ENCODE results near the gene GRID1. TPM values are rescaled to one million over a fixed set of nuclear protein-coding genes. Genes with fewer than 3 reads are reported as not detected.

The GRID1 gene
- total RNA-seq, 1 donor from 2014 or later = 3.0 TPM

GRCh38 chr10:85674851-85675250, 691.7 kb downstream of the GRID1 start:
- DNase-seq (ENCODE audit: low spot score) = no peak
- intact Hi-C loops (cut with DNase I) = no loop called here

DNA sequence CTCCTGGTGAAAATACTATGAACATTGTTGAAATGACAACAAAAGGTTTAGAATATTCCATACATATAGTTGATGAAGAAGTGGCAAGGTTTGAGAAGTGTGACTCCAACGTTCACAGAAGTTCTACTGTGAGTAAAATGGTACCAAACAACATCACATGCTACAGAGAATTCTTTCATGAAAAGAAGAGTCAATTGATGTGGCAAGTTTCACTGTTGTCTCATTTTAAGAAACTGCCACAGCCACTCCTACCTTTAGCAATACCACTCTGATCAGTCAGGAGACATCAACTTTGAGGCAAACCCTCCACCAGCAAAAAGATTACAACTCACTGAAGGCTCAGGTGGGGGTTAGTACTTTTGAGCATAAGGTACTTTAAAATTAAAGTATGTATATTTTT, 693.3 kb downstream of the GRID1 start:
- intact Hi-C loops (cut with DNase I) = no loop called here
- no peak for DNase-seq (ENCODE audit: low spot score)

GRCh38 chr10:85671530-85671929, 695.1 kb downstream of the GRID1 start:
- intact Hi-C loops (cut with DNase I) = no loop called here
- no peak for DNase-seq (ENCODE audit: low spot score)

GRCh38 chr10:85668522-85668921, 698.1 kb downstream of the GRID1 start:
- intact Hi-C loops (cut with DNase I) = no loop called here
- no peak for DNase-seq (ENCODE audit: low spot score)

GRCh38 chr10:85667638-85668233, 698.9 kb downstream of the GRID1 start:
- intact Hi-C loops (cut with DNase I) = no loop called here
- no peak for DNase-seq (ENCODE audit: low spot score)

DNA sequence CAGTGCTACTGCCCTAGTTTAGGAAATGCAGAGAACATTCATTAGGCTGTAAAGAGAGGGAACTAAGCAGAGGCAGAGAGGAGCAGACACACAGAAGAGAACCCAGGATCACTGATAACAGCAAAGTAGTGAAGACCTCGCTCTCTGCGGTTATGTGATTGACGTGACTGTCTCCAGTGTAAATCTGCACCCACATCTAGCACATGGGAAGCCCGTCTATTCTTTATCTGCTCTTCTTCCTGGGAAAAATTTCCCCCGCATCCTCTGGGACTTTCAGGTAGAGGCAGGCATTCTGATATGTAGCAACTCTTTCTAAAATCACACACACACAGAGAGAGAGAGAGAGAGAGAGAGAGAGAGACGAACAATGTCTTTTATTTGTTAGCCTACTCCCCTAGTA, 699.6 kb downstream of the GRID1 start:
- intact Hi-C loops (cut with DNase I) = no loop called here
- DNase-seq (ENCODE audit: low spot score) = no peak

DNA sequence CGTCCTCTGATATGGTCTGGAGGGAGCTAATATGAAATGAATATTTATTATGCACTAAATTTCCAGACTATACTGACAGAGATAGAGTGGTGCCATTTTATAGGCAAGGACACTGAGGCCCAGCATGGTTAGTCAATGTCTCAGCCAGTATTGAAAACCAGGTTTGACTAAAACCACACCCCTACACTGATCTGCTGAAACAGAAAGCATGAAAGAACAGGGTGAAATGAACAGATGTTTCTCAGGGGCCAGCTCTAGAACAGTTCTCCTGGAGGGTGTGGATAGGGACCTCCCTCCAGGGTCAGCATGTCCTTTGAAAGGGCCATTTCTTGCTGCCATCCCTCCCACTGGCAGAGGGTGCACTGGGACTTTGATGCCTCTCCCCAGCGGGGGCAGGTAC, 700.5 kb downstream of the GRID1 start:
- DNase-seq (ENCODE audit: low spot score) = no peak
- intact Hi-C loops (cut with DNase I) = no loop called here

- intact Hi-C loops (cut with DNase I) = no loop called here
- DNase-seq (ENCODE audit: low spot score) = no peak
These were observed 700.9 kb downstream of the GRID1 start for GRCh38 chr10:85665681-85666080.

GRCh38 chr10:85665078-85665477, 701.5 kb downstream of the GRID1 start:
- DNase-seq (ENCODE audit: low spot score) = no peak
- intact Hi-C loops (cut with DNase I) = no loop called here

DNA sequence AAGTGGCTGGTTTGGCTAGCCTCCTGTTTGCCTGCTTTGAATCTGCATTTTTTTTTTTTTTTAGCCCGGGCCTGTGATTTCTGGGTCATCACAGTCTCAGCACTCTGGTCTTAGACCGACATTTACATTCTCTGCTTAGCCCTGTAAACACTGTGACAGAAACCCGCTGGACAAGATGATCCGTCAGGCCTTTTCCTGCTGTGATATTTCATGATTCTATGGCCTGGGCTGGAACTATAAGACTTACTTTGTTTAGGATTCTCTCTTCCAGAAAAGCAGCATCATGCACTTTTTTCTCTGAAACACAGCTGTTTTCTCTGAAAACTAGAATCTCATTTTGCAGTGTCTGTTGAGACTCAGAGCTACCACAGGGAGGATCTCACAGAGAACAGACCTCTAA, 705.5 kb downstream of the GRID1 start:
- intact Hi-C loops (cut with DNase I) = no loop called here
- no peak for DNase-seq (ENCODE audit: low spot score)

- DNase-seq (ENCODE audit: low spot score) = no peak
- intact Hi-C loops (cut with DNase I) = no loop called here
These were observed 707.3 kb downstream of the GRID1 start for GRCh38 chr10:85659331-85659730.

DNA sequence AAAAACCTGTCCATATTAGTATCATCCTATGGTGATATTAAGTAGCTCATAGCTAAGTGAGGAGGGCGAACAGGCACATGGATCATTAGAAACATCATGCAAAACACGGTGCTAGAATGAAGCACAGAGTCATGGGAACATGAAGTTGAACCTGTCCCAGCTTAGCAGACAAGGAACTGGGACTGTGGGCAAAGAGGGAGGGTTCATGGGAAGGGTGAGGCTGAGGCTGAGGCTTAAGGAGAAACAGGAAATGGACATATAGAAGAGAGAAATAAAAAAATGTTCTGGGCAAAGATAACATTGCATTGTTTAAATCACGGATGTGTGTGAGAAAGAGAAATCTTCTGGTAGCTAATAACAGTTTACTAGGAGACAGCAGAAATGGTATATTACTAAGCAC, 708.1 kb downstream of the GRID1 start:
- DNase-seq (ENCODE audit: low spot score) = no peak
- intact Hi-C loops (cut with DNase I) = no loop called here

DNA sequence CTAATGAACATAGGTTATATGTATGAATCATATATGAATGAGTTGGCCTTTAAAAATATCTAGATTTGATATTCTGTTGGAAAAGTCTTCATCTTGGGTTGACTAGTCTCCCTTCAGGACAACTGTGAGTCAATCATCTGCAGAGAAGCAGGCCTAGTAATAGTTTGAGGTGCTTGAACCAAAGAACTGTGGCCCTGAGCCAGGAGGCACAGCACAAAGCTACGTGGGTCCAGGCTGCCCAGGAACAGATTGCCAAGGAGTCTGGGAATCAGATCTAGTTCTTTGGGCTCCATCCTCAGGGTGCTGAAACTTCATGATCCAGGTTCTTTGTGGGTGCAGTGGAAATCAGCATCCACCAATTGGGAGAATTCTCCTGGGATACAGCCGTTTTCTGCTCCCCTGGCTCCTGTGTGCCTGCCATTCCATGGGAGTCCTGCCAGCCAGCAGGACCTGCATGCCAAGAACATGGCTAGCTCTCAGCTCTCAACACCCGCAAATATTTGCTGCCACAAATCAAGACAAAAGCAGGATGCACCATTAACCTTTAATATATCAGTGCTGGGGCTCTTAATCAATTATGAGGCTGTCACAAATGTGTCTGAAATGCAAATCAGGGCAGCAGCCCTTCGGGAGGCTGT, 709.0 kb downstream of the GRID1 start:
- intact Hi-C loops (cut with DNase I) = no loop called here
- no peak for DNase-seq (ENCODE audit: low spot score)

DNA sequence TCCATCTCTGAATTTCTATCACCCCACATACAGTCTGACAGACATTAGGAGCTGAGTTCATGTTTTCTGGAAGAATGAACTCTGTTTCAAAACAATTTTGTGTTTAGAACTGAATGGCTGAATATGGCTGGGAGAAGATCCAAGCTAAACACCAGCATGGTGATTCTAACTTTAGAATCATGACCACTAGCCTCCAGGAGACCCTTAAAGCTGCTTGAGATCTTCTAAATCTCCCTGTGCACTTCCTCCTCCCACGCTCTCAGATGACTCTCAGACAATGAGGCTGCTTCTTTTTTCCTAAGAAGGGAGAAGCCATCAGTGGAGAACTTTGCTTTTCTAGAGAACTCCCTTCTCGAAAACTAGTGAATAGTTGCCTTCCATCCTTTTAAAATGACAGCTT, 711.2 kb downstream of the GRID1 start:
- intact Hi-C loops (cut with DNase I) = no loop called here
- DNase-seq (ENCODE audit: low spot score) = no peak

DNA sequence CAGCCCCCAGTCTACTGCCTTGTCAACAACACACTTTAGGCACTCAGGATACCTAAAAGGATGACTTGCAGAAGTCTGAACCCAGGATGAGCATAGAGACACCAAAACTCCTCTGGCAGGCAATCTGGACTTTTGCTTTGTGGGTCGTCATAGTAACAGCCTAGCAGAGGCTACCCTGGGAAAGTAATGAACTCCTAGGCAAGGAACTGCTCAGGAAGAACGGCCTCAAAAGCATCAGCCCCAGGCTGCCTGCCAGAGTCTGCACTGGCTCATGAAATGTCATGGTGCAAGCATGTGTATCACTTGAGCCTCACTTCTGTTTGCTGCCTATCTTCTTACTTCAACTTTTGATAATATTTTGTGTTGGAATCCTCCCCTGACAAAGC, 715.1 kb downstream of the GRID1 start:
- intact Hi-C loops (cut with DNase I) = no loop called here
- no peak for DNase-seq (ENCODE audit: low spot score)

- no peak for DNase-seq (ENCODE audit: low spot score)
- intact Hi-C loops (cut with DNase I) = no loop called here
These were observed 715.7 kb downstream of the GRID1 start for GRCh38 chr10:85650791-85651496.

- intact Hi-C loops (cut with DNase I) = no loop called here
These were observed 717.1 kb downstream of the GRID1 start for GRCh38 chr10:85649461-85649860.

GRCh38 chr10:85648279-85648754, 718.3 kb downstream of the GRID1 start:
- intact Hi-C loops (cut with DNase I) = no loop called here
- no peak for DNase-seq (ENCODE audit: low spot score)

More at GRCh38 chr10:85649461-85649860, 717.1 kb downstream of the GRID1 start:
- DNase-seq (ENCODE audit: low spot score) = no peak

DNA sequence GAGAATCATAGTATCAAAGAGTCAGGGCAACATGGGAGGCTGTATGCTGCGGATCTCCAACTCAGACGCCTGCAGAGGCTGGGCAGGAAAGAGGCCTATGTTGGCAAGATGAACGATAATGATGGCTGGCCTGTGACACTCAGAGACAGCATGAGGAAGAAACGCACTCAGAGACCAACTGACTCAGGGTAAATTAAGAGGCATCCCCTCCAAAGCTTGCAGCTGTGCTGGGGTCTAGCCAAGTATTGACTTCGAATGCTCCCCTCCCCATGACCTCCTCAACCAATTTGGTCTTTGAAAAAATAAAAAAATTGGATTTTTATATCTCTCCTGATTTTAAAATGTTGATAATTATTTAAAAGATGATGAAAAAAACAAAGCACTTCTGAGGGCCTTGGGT, 718.9 kb downstream of the GRID1 start:
- DNase-seq (ENCODE audit: low spot score) = no peak
- intact Hi-C loops (cut with DNase I) = no loop called here

- no peak for DNase-seq (ENCODE audit: low spot score)
- intact Hi-C loops (cut with DNase I) = no loop called here
These were observed 720.5 kb downstream of the GRID1 start for GRCh38 chr10:85645926-85646711.
